HG03558 (cell line): ENCODE measurements around the gene AARS2.

Source experiments
- ATAC-seq: cut with Tn5 transposase; IDR thresholded peaks from one replicate; pipeline ENCODE4 v1.9.1; 2021; ENCODE audit warnings: moderate number of reproducible peaks; ENCODE audit not compliant: unreplicated experiment; ENCODE audit errors: extremely low read depth

AARS2 gene

DNA sequence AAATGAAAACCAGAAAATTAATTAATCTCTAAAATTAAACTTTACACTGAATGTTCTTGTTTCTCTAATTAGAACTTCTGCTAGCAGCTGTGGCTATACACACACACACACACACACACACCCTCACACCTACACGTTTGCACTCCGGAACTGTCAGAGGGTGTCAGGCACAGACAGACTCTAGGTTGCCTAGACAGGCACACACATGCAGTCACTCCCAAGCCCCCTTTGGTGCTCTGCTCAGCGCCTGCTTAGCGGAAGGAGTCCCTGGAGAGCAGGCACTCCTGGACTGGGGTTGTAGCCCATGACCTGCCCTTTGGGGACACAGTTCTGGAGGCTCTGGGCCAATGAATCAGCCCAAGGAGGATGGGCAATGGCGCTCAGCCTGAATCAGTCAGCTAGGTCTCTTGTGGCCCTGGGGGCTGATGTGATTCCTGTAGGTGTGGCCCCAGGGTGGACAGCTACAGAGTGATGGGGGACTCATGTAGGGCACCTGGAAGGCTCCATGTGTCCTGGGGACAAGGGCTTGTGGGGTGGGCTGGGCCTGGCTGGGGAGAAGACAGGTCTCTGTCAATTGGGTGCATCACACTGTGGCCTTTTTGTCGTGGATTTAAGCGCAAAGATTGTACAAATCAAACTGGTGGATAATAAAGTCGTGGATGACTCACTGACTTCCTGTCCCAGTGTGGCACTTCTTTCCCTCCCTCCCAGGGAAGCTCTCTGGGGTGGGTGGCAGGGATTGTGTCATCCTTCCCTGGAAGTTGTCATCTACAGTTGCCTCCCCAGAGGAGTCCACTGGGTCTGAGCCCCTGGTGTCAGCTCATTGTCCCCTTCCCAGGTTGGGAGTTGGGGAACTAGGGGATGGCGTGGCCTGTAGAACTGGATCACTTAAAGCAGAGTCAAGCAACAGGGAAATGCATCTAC is 34.1 kb downstream of the AARS2 start:
- no peak for ATAC-seq

DNA sequence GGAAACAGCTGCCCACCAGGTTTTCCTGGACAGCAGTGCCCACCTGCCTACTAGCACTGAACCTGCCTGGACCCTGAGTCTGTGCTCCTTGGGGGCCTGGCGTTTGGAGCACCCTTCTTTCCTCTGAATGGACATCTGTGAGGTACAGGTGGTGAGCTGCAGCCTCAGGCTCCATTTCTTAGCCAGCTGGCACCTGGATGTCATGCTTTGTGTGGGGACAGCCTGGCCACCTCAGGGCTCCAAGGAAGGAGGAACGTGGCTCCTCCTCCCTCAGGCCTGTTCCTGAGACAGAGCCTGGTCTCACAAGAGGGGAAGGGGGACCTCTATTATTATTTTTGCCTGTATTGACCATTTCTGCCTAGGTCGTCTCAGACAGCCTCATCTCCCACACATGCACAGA is 34.8 kb downstream of the AARS2 start:
- ATAC-seq = no peak

DNA sequence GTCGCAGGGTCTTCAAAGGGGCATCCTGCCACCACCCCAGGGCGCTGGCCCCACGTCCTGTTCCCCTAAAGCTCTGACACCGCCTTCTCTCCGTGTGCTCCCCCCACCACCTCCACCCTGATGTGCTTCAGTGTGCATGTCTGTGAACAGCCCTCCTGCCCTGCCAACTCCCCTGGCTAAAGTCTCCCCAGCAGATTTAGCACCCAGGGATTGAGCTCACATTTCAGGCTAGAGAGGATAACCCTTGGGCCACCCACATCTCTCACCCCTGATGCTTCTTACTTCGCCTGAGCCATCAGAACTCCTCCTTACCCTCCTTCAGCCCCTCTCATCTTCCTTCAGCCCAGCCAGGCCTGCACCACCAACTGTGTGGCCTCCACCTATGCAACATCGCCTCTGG is 35.4 kb downstream of the AARS2 start:
- ATAC-seq = no peak

DNA sequence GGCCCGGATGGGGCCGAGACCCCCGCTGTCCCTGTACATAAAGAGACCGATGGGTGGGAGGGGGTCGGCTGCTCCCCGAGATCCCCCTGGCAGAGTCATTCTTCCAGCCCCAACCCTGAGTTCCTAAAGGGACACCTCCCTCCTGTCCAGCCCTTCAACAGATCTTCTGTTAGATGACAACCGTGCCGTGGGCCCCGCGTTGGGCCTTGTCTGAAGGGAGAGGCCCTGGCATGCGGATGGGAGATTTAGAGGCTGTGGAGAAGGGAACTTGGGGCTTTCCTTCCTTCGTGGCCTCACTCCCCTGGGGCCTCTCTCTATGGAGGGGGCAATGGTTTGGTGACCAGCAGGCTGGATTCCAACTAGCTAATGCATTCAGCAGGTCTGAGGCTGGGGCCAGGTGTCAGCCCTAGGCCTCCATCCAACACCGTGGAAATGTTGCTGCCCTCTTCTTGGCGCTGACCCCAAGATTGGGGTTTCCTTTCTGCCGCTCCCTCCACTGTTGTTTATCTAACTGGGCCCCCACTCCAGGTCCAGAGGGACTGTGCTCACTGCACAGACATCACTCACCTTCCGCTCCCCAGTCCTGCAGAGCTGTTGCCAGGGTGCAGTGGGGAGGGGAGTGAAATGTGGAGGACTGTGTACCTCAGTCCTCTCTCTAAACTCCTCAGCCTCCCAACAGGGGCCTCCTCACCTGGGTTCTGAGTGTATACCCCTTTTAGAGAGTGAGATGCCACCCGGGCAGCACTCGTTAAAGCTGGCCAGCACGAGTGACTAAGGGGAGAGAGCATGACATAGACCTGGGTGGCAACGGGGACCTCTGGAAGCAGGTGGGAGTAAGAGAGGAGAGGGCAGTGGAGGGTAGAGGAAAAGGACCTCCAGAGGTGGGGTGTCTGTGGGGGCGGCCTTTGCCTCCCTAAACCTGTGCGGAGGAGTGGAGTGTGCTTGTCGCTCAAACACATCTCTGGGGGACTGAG is 36.2 kb downstream of the AARS2 start:
- no peak for ATAC-seq

DNA sequence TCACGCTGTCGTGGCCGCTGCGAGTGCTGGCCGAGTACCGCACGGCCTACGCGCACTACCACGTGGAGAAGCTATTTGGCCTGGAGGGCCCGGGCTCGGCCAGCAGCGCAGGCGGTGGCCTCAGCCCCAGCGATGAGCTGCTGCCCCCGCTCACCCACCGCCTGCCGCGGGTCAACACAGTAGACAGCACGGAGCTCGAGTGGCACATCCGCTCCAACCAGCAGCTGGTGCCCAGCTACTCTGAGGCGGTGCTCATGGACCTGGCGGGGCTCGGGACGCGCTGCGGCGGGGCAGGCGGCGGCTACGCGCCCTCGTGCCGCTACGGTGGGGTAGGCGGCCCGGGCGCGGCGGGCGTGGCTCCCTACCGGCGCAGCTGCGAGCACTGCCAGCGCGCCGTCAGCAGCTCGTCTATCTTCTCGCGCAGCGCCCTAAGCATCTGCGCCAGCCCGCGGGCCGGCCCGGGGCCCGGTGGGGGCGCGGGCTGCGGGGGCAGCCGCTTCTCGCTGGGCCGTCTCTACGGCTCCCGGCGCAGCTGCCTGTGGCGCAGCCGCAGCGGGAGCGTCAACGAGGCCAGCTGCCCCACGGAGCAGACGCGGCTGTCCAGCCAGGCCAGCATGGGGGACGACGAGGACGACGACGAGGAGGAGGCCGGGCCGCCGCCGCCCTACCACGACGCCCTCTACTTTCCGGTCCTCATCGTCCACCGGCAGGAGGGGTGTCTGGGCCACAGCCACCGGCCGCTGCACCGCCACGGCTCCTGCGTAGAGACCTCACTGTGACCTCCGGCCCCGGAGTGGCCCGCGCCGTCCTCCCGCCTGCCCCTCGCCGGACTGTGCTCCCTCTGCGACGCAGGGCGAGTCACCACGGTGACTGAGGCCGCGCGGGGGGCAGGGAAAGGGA is 37.1 kb downstream of the AARS2 start:
- ATAC-seq = no peak

DNA sequence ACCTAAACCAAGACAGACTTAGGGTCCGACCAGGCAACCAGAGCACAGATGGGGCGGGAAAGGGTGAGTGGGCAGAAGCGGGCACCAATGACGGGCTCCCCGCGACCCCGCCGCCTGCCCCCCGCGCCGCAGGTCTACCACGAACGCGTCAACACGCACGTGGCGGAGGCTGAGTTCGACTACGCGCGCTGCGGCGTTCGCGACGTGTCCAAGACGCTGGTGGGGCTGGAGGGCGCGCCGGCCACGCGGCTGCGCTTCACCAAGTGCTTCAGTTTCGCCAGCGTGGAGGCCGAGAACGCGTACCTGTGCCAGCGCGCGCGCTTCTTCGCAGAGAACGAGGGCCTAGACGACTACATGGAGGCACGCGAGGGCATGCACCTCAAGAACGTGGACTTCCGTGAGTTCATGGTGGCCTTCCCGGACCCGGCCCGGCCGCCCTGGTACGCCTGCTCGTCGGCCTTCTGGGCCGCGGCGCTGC is 37.8 kb downstream of the AARS2 start:
- ATAC-seq = no peak

DNA sequence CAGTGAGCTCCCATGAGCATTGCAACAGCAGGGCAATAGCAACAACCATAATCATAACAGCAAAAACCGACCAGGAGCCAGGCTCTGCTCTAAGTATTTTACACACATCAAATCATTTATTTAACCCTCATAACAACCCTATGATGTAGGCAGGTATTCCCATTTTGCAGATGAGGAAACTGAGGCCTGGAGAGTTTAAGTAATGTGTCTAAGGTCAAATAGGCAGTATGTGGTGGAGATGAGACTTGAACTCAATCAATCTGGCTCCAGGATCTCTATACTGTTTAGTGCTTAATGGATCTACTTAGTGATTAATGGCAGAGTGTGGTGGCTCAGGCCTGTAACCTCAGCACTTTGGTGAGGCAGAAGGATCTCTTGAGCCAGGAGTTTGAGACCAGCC is 39.5 kb downstream of the AARS2 start:
- no peak for ATAC-seq

DNA sequence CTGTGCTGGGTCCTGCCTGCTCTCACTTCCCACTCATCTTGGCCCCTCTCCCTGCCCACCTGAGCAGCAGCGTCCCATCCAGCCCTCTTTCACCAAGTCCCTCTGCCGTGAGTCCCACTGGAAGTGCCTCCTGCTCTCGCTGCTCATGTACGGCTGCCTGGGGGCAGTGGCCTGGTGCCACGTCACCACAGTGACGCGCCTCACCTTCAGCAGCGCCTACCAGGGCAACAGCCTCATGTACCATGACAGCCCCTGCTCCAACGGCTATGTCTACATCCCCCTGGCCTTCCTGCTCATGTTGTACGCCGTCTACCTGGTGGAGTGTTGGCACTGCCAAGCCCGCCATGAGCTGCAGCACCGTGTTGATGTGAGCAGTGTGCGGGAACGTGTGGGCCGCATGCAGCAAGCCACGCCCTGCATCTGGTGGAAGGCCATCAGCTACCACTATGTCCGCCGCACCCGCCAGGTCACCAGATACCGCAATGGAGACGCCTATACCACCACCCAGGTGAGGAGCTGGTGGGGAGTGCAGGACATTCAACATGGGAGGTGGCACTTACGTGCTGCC is 40.1 kb downstream of the AARS2 start:
- no peak for ATAC-seq

DNA sequence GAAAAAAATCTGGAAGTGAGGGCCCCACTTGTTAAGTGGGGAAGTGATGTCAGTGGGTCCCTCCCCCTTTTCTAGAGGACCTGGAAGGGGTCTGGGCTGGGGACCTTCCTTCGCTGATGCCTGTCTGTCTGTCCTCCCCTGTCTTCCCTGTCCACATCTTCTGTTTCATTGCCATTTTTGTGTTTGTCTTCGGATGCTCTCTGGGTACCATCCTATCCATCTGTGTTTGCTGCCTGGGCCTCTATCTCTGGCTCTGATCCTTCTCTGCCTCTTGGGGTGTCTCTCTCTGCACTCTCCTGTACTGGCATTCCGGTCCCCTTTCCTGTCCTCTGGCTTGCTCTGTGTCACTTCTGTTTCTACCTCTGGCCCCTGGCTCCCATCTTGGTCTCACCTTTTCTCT is 40.6 kb downstream of the AARS2 start:
- ATAC-seq = no peak

DNA sequence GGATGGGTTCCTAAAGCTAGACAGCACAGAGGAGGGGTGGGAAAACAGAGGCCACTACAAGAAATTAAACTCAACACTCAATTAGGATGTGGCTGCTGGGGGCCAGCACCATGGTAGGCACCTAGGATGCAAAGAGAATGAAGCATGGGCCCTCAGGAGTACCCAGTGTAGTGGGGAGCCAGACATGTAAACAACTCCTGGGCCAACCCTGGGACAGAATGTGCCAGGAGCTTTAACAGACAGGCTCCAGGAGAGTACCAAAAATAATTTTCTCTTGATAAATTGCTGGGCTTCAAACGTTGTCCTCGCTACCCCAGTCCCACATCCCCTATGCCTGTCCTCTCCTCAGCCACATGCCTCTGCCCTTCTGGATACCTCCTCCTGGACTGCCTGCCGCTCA is 41.2 kb downstream of the AARS2 start:
- no peak for ATAC-seq

DNA sequence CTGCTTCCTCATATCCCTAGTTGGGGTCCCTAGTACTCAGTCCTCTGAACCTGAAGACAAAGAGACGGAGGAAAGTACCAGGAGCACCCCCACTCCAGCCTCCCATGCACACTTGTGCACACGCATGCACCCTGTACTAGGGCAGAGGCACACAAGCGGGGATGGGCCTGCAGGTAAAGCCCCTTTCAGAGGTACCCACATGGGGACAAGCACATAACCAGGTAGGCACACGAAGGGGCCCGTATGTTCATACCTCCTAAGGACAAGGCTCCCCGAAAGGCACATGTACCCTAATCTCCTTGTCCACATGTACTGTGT is 41.8 kb downstream of the AARS2 start:
- no peak for ATAC-seq

DNA sequence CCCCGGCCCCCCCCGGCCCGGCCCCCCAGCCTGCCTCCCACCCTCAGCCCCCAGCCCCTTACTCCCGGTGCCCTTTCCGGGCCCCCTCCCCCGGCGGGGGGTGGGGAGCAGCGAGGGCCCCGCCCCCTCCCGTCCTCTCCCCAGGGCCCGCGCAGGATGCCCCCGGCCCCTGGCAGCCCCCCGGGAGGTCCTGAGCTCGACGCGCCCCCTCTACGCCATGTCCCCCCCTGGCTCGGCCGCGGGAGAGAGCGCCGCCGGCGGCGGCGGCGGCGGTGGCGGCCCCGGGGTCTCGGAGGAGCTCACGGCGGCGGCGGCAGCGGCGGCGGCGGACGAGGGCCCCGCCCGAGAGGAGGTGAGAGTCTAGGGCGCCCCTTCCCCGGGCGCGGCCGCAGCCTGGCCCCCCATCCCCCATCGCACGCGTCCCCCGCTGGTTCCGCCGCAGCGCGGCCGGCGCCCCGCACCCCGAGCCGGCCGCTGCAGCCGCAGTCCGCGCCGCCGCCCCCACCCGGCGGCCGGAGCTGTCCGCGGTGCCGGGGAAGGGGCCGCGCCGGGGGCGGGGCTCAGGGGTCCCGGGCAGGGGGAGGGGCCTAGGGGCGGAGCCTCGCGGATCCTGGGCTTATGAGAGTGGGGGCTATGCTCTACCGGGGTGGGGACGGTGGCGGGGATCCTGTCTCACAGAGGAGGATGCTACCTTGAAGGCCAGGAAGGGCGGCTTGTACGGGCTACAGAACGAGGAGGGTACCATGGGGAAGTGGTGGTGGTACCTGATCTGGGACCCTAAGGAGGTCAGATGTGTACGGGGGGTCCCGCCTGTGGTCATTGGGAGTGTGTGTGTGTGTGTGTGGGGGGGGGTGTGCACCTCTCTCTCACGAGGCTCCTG is 42.4 kb downstream of the AARS2 start:
- ATAC-seq = no peak

DNA sequence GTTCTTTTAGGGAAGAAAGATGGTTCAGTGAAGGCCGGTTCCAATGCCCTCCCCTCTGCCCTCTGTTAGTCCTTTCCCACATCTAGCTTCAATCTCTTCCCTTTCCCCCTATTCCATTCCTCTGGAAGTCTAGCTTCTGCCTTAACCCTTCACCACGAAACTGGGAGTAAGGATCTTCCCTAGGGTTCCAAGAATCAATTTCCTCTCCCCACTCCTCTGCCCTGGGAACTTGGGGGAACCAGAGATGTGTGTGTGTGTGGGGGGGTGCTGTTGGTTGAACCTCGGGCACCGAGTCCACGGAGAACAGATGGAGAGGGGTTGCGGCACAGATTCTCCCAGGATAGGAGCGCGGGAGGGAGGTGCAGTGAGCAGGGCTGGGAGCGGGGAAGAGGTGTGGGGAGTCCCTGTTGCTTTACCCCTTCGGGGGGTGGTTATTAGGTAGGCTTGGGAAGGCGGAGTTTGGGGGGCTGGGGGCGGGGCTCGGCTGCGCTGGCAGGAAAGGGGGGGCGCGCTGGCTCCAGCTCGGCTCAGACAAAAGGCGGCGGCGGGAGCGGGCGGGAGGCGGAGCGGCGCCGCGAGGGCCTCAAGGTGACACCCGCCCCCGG is 43.1 kb downstream of the AARS2 start, which contains the start of gene TMEM151B:
TMEM151B (plus strand) TSS at position 530 of the 605 bp plus-strand sequence. CDS start 293 bp downstream, outside the sequence.
- ATAC-seq = no peak

DNA sequence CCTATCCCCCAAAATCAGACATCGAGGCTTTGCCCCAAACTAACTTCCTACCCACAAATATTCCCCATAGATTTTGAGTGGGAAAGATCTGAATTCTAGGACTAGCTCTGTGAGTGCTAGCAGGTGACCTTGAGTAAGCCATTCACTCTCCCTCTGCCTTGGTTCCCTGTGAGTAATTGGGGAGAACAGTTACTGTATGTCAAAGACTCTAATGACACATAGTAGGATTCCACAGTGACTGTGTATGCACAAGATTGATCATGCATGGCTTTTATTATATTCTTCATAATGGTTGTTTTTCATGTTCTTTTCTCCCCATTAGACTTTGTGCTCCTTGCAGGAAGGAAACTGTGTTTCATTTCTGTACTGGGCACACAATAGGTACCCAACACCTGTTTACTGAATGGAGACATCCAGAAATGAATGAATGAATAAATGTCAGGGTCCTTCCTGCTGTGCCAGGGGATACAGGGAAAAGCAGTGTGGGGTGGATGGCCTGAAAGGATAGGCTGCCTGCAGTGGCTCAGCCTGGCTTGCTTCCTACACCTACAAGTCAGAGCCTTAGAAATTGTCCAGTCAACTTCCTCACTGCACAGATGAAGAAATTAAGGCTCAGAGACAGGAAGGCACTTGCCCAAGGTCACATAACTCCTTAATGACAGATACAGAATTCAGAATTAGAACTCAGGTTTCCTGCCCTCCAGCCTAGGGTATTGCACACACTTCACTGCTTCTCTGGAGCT is 43.8 kb downstream of the AARS2 start:
- no peak for ATAC-seq

DNA sequence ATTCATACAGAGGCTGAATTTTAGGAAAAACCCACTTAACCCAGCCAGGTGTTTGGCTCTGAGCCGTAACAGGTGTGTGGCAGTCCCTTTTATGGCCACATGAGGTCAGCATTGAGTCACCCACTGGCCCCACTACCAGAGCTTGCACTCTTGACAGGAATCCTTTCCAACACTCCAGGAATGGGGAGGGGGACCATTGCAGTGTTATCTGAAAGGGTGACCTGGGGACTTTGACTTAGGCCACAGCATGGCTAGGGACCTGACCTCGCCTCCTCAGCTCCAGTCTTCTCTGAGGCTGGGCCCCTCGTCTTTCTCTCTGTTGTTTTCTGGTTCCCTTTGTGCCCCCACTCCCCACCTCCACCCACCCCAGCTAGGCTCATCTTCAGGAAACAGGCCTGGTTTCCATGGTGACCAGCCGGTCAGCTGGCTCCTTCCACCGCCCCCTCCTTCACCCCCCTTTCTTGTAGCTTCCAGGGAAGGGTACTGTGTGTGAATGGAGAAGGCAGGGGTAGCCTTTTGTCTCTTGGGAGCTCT is 45.0 kb downstream of the AARS2 start:
- no peak for ATAC-seq

DNA sequence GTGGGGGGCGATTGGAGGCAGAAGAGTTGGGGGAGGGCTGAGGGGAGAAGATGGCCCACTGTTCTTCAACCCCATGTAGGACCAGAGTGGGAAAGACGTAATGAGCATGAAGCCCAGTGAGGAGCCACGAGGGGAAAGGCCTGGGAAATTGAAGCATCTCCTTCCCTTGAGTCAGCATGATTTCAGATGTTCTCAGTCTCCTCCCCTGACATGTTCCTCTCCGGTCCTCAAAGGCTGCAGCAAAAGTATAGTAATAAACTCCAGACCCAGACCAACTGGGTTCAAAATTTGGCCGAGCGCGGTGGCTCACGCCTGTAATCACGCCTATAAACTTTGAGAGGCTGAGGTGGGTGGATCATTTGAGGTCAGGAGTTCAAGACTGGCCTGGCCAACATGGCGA is 45.9 kb downstream of the AARS2 start:
- no peak for ATAC-seq

DNA sequence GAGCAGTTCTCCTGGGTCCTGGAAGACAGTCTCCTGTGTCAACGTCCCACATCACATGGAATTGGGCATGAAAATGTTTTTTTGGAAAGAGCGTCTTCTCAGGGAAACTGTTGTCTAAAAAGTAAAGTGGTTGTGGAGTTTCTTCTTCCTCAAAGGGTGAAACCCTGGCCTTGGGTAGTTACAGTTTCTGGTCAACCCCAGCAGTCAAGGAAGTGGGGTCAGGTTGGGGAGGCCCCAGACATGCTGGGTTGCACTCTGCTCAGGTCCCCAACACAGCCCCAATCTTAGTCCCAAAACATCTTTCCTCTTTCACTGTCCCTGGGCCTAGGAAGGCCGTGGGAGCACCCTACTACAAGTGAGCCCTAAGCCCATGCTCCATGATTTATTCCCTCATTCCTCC is 46.8 kb downstream of the AARS2 start:
- ATAC-seq = no peak
